SU-DHL-6 (cell line): ENCODE data around the gene KRT31.
"Not testable (repeated sequence)": the region's sequence is repeated elsewhere in the genome, so short reads cannot be mapped to it uniquely, and the experiment has no call there.

Source experiments
- H2AFZ ChIP-seq: fragments of 200-600 bp; sonication (generic); 2 replicates; pipeline ENCODE4 v1.6.1; 2014; ENCODE audit warnings: low read depth, mild to moderate bottlenecking, moderate library complexity, mixed read lengths, antibody characterized with exemption, low read length; ENCODE audit not compliant: severe bottlenecking
- H3F3A ChIP-seq: fragments of 200-600 bp; shearing (Covaris generic); 2 replicates; pipeline ENCODE4 v1.6.0; 2016; ENCODE audit warnings: antibody characterized with exemption, mild to moderate bottlenecking; ENCODE audit not compliant: insufficient read depth
- H3K27ac ChIP-seq: fragments of 200-600 bp; sonication (generic); 2 replicates; pipeline ENCODE4 v1.5.1; 2016; ENCODE audit warnings: low read depth, mild to moderate bottlenecking, low read length, moderate library complexity, mixed read lengths
- H3K27me3 ChIP-seq: fragments of 200-600 bp; sonication (generic), shearing (Covaris generic); 2 replicates; pipeline ENCODE4 v1.6.0; 2014; ENCODE audit warnings: mild to moderate bottlenecking, low read length
- H3K36me3 ChIP-seq: fragments of 200-600 bp; sonication (generic); 2 replicates; pipeline ENCODE4 v1.6.1; 2014; ENCODE audit warnings: mild to moderate bottlenecking, low read length, mixed read lengths
- H3K4me2 ChIP-seq: fragments of 300-600, 200-600 bp; shearing (Covaris generic), sonication (generic); 2 replicates; pipeline ENCODE4 v1.6.0; 2014; ENCODE audit warnings: low read length, low read depth, mild to moderate bottlenecking; ENCODE audit not compliant: poor library complexity, severe bottlenecking
- H3K4me3 ChIP-seq: fragments of 200-600 bp; sonication (generic); 2 replicates; pipeline ENCODE4 v1.5.1; 2014; ENCODE audit warnings: antibody characterized with exemption, low read length, mild to moderate bottlenecking, mixed read lengths; ENCODE audit not compliant: insufficient read depth, poor library complexity, severe bottlenecking
- H3K79me2 ChIP-seq: fragments of 200-600 bp; sonication (generic); 2 replicates; pipeline ENCODE4 v1.6.1; 2014; ENCODE audit warnings: mild to moderate bottlenecking, low read length, moderate library complexity; ENCODE audit not compliant: insufficient read depth
- H3K9ac ChIP-seq: fragments of 200-600 bp; sonication (generic); 2 replicates; pipeline ENCODE4 v1.7.0; 2014; ENCODE audit warnings: mild to moderate bottlenecking, low read length
- H3K9me2 ChIP-seq: fragments of 200-600 bp; sonication (generic); replicated peaks from 2 replicates; pipeline ENCODE4 v1.6.1; 2014; ENCODE audit warnings: low read length; ENCODE audit not compliant: insufficient read depth
- H3K9me3 ChIP-seq: fragments of 200-600 bp; sonication (generic); 2 replicates; pipeline ENCODE4 v1.6.1; 2014; ENCODE audit warnings: low read length, mixed read lengths; ENCODE audit not compliant: insufficient read depth
- H4K20me1 ChIP-seq: fragments of 200-600 bp; sonication (generic); 2 replicates; pipeline ENCODE4 v1.6.1; 2014; ENCODE audit warnings: low read depth, mild to moderate bottlenecking, antibody characterized with exemption, low read length, moderate library complexity, mixed read lengths
- EZH2phosphoT487 ChIP-seq: fragments of 200-600 bp; sonication (generic), shearing (Covaris generic); conservative IDR thresholded peaks from 2 replicates; pipeline ENCODE4 v1.6.1; 2018; ENCODE audit warnings: mild to moderate bottlenecking, antibody characterized with exemption, low read length, moderate library complexity, mixed read lengths
- TF ChIP-seq, protein P1 (sequence below): fragments of 200-600 bp; sonication (generic); IDR thresholded peaks from one replicate; pipeline ENCODE4 v1.5.1; 2017; ENCODE audit warnings: antibody characterized with exemption, mild to moderate bottlenecking, low read length, moderate library complexity; ENCODE audit not compliant: insufficient read depth, poor library complexity, severe bottlenecking

The KRT31 gene

DNA sequence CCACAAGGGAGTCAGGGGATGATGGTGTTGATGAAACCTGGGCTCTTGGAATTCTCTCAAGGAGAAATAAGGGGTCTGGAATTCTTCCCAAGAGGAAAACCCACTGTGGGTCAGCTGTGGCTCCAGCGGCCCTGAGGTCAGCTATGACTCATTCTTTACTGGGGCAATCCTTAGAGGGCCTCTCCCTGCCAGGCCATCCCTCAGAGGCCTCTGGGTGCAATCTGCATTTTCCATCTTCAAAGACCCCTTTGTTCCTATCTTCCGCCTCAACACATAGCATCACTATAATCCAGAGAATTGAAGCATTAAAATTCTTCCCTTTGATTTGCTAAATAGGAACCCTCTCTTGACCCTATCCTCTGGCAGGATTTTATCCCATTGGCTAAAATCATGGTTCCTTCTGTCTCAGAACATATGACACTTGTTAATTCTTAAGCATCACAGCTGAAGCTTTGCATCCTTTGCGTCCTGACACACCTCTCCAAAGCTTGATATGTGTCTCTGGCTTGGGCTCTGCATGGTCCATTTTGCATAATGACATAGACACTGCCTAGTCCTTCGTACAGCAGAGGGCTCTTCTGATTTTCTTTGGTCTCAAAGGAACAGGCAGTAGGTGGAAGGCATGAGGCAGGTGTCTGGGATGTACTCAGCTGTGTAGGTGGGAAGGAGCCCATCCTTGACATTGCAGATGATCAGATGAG, 31.3 kb upstream of the KRT31 start:
- no peak overlapping the region for H3K9ac ChIP-seq
- H3K27ac ChIP-seq, result no peak overlapping the region
- H3K27me3 ChIP-seq, result no peaks in the 10 kb centered on the region
- no peaks in the 10 kb centered on the region for H3F3A ChIP-seq
- no peaks in the 10 kb centered on the region for H4K20me1 ChIP-seq
- H3K9me3 ChIP-seq, result no peaks in the 10 kb centered on the region
- H3K79me2 ChIP-seq, result no peaks in the 10 kb centered on the region
- H3K9me2 ChIP-seq, result no peaks in the 10 kb centered on the region
- no peak overlapping the region for H3K4me3 ChIP-seq
- H3K4me2 ChIP-seq, result no peak overlapping the region
- TF ChIP-seq EZH2phosphoT487, result no peak
- TF ChIP-seq, protein P1, sequence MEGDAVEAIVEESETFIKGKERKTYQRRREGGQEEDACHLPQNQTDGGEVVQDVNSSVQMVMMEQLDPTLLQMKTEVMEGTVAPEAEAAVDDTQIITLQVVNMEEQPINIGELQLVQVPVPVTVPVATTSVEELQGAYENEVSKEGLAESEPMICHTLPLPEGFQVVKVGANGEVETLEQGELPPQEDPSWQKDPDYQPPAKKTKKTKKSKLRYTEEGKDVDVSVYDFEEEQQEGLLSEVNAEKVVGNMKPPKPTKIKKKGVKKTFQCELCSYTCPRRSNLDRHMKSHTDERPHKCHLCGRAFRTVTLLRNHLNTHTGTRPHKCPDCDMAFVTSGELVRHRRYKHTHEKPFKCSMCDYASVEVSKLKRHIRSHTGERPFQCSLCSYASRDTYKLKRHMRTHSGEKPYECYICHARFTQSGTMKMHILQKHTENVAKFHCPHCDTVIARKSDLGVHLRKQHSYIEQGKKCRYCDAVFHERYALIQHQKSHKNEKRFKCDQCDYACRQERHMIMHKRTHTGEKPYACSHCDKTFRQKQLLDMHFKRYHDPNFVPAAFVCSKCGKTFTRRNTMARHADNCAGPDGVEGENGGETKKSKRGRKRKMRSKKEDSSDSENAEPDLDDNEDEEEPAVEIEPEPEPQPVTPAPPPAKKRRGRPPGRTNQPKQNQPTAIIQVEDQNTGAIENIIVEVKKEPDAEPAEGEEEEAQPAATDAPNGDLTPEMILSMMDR, result no peak
- H2AFZ ChIP-seq, result no peak overlapping the region
- H3K36me3 ChIP-seq, result no peaks in the 10 kb centered on the region

DNA sequence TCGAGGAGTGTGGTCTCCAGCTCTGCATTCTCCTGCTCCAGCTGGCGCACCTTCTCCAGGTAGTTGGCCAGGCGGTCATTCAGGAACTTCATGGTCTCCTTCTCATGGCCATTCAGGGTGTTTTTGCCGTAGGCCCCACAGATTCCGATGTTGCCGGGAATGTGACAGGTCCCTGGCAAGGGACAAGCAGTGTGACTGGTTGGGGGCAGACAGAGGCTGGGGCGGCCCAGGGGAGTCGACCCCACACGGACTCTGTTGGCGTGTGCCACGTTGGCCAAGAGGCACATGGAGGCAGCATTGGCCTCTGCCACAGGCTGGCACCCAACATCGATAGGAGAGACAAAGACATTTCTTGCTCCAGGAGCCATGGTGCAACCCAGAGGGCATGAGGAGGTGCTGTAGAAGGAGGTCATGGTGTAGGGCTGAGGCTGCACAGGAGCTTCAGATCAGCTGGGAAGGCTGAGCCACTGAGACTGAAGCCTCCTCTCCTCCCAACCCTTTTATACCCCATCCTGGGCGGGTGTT, 26.8 kb upstream of the KRT31 start, which contains the start of gene KRT37:
Gene KRT37, minus strand, starts transcription at position 475 of the 525 bp plus-strand sequence. Its CDS starts 62 bp downstream, at position 413.
- Histone ChIP-seq H3F3A (no peaks in the 10 kb centered on the region), H2AFZ (no peak within 1 kb of the TSS), H3K79me2 (no peaks in the 10 kb centered on the region), H3K9ac (no peak within 1 kb of the TSS), H3K9me3 (no peaks in the 10 kb centered on the region), H3K9me2 (no peaks in the 10 kb centered on the region), H3K27ac (no peak within 1 kb of the TSS), H3K36me3 (no peaks in the 10 kb centered on the region), H4K20me1 (no peaks in the 10 kb centered on the region), H3K4me3 (no peak within 1 kb of the TSS), H3K27me3 (no peaks in the 10 kb centered on the region), H3K4me2 (no peak within 1 kb of the TSS)
- TF ChIP-seq, protein P1, result no peak
- no peak for TF ChIP-seq EZH2phosphoT487

- H3K4me3 ChIP-seq, H3K9me3 ChIP-seq, H3K79me2 ChIP-seq, H3K4me2 ChIP-seq, H3F3A ChIP-seq, H3K27ac ChIP-seq, H2AFZ ChIP-seq, H3K27me3 ChIP-seq, H4K20me1 ChIP-seq, H3K9me2 ChIP-seq, H3K9ac ChIP-seq, H3K36me3 ChIP-seq: not testable (repeated sequence)
Observed at GRCh38 chr17:41422586-41422985, 25.2 kb upstream of the KRT31 start.

GRCh38 chr17:41421617-41422016, 24.2 kb upstream of the KRT31 start:
- no peak overlapping the region for H3K4me3 ChIP-seq
- TF ChIP-seq, protein P1, result no peak
- TF ChIP-seq EZH2phosphoT487, result no peak
- no peaks in the 10 kb centered on the region for H3F3A ChIP-seq
- no peak overlapping the region for H3K4me2 ChIP-seq
- no peak overlapping the region for H3K9ac ChIP-seq
- no peaks in the 10 kb centered on the region for H3K79me2 ChIP-seq
- H3K9me2 ChIP-seq, result no peaks in the 10 kb centered on the region
- no peaks in the 10 kb centered on the region for H3K36me3 ChIP-seq
- no peaks in the 10 kb centered on the region for H4K20me1 ChIP-seq
- no peaks in the 10 kb centered on the region for H3K27me3 ChIP-seq
- no peak overlapping the region for H3K27ac ChIP-seq
- no peak overlapping the region for H2AFZ ChIP-seq
- H3K9me3 ChIP-seq, result no peaks in the 10 kb centered on the region
